Tibial nerve (tissue), 4 donors: ENCODE measurements around the gene CD46. TPM values are rescaled to one million over a fixed set of nuclear protein-coding genes. Genes with fewer than 3 reads are reported as not detected.
"Not testable (repeated sequence)": the region's sequence is repeated elsewhere in the genome, so short reads cannot be mapped to it uniquely, and the experiment has no call there.

Source experiments
- DNase-seq, 2 donors: peaks; one replicate each; pipeline ENCODE4 v3.0.0-alpha.2; 2019; ENCODE audit warnings: low spot score in 2 of 2
- H3K27ac ChIP-seq, 4 donors: fragments of 200-600 bp; sonication (generic) in 3 of 4; one replicate each; pipeline ENCODE4 v1.5.1; 2017 to 2019; ENCODE audit warnings: mild to moderate bottlenecking in 1 of 4
- H3K27me3 ChIP-seq, 2 donors: fragments of 200-600 bp; sonication (generic) in 1 of 2; one replicate each; pipeline versions ENCODE4 v1.5.1 to v1.6.0; 2017 to 2019
- H3K36me3 ChIP-seq, 3 donors: fragments of 200-600 bp; sonication (generic); one replicate each; pipeline ENCODE4 v1.5.1; 2018 to 2019
- H3K4me1 ChIP-seq, 4 donors: fragments of 200-600 bp; sonication (generic) in 3 of 4; one replicate each; pipeline ENCODE4 v1.5.1; 2017 to 2019
- H3K4me3 ChIP-seq, 4 donors: fragments of 200-600 bp; sonication (generic) in 3 of 4; one replicate each; pipeline ENCODE4 v1.5.1; 2017 to 2019; ENCODE audit warnings: mild to moderate bottlenecking in 1 of 4, moderate library complexity in 1 of 4
- H3K9me3 ChIP-seq, 4 donors: fragments of 200-600 bp; sonication (generic) in 3 of 4; one replicate each; pipeline ENCODE4 v1.5.1; 2017 to 2019
- CTCF ChIP-seq, 5 experiments: fragments of 200-600 bp in 3 of 5; fragments of 450-650 bp in 2 of 5; sonication (generic) in 3 of 5; IDR thresholded peaks; one replicate each; pipeline ENCODE4 v1.5.1; 2016 to 2019; ENCODE audit warnings: antibody characterized with exemption in 5 of 5, mild to moderate bottlenecking in 3 of 5, moderate library complexity in 2 of 5
- EP300 ChIP-seq, 2 donors: sonication (generic); formaldehyde crosslinking; IDR thresholded peaks; one replicate each; pipeline ENCODE4 v1.6.1; 2017; ENCODE audit warnings: antibody characterized with exemption in 2 of 2, mild to moderate bottlenecking in 1 of 2
- POLR2A ChIP-seq, 2 donors: fragments of 450-650 bp; IDR thresholded peaks; one replicate each; pipeline ENCODE4 v1.6.1; 2017; ENCODE audit warnings: antibody characterized with exemption in 2 of 2, mild to moderate bottlenecking in 2 of 2, moderate library complexity in 2 of 2
- WGBS, 2 donors: methylation state at CpG; one replicate each; pipeline ENCODE4 v1.1.5; 2018; 5-methylcytosine and 5-hydroxymethylcytosine counted together
- total RNA-seq, 4 donors: library from RNA; depleted of rRNA; stranded (reverse); fragments of >200 nt; gene quantifications; one replicate each; pipeline ENCODE4 v1.1.0, GENCODE V29; 2016

Gene CD46
- total RNA-seq, 4 donors from 2014 or later, result 95.4 to 154 (median 133) TPM

DNA sequence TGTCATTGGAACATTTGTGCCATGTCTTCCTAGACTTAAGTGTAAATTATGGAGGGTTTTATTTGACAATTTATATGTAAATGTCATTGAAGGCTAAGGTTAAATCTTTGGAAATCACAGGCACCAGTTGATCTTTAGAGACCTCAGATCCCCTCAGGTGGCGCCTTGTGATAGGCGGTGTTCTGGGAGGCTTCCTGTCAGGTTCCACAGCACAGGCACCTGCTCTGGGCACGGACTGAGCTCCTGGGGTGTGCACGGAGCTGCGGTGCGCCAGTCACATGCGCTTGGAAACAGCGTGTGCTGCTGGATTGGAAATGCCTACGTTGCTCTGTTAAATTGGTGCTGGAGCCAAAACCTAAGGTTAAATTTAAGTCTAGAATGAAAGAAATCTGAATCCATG, 12.1 kb downstream of the CD46 start:
- H3K4me1 ChIP-seq, result no peaks in the 10 kb centered on the region
- peaks cover 0 to 82% (median 0%) of the 10 kb centered on the region in 3 donors for H3K36me3 ChIP-seq
- 91% methylated on average over 9 of the region's 9 CpGs for WGBS, 2 donors
- no peak for TF ChIP-seq EP300 (IDR thresholded peaks at IDR 0.05)
- TF ChIP-seq CTCF (IDR thresholded peaks at IDR 0.05), result no peak
- TF ChIP-seq POLR2A (IDR thresholded peaks at IDR 0.05), result no peak
- no peak overlapping the region for H3K4me3 ChIP-seq
- H3K9me3 ChIP-seq, result no peaks in the 10 kb centered on the region
- DNase-seq, result no peak
- H3K27me3 ChIP-seq, result no peaks in the 10 kb centered on the region
- no peak overlapping the region for H3K27ac ChIP-seq

DNA sequence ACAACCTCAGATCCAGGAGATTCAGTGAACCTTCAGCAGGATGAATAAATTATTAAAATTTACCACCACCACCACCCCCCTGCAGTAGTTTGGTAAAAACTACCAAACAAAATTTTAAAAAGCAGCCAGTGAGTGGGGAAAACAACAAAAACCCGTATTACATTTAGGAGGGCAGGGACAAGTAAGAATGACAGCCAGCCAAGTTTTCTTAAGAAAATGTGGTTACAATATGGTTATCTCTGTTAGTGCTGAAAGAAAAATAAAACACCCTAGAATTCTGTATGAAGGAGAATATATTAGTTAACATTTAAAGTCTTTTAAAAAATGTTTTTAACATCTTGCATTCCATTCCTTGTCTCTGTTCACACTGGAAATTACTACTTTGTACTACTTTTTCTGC, 14.7 kb downstream of the CD46 start:
- Histone ChIP-seq H3K36me3 (peaks cover 0 to 83% (median 0%) of the 10 kb centered on the region in 3 donors), H3K4me1 (no peaks in the 10 kb centered on the region), H3K27ac (no peak overlapping the region), H3K27me3 (no peaks in the 10 kb centered on the region), H3K9me3 (peaks cover 0 to 5% (median 2%) of the 10 kb centered on the region in 4 donors), H3K4me3 (no peak overlapping the region)
- DNase-seq, result no peak
- 67 to 70% methylated on average over 1 of the region's 1 CpG for WGBS, 2 donors
- TF ChIP-seq CTCF (IDR thresholded peaks at IDR 0.05), result no peak
- no peak for TF ChIP-seq EP300 (IDR thresholded peaks at IDR 0.05)
- no peak for TF ChIP-seq POLR2A (IDR thresholded peaks at IDR 0.05)

DNA sequence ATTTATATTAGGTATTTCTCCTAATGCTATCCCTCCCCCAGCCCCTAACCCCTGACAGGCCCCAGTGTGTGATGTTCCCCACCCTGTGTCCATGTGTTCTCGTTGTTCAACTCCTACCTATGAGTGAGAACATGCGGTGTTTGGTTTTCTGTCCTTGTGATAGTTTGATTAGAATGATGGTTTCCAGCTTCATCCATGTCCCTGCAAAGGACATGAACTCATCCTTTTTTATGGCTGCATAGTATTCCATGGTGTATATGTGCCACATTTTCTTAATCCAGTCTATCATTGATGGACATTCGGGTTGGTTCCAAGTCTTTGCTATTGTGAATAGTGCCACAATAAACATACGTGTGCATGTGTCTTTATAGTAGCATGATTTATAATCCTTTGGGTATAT, 18.7 kb downstream of the CD46 start:
- not testable (repeated sequence) for H3K27me3 ChIP-seq, H3K4me3 ChIP-seq, H3K4me1 ChIP-seq, H3K27ac ChIP-seq, DNase-seq
- peaks cover 0 to 15% (median 3%) of the 10 kb centered on the region in 4 donors for H3K9me3 ChIP-seq
- WGBS, 2 donors, result 96 to 100% methylated on average over 3 to 4 of the region's 4 CpGs
- H3K36me3 ChIP-seq, result peaks cover 0 to 80% (median 1%) of the 10 kb centered on the region in 3 donors

DNA sequence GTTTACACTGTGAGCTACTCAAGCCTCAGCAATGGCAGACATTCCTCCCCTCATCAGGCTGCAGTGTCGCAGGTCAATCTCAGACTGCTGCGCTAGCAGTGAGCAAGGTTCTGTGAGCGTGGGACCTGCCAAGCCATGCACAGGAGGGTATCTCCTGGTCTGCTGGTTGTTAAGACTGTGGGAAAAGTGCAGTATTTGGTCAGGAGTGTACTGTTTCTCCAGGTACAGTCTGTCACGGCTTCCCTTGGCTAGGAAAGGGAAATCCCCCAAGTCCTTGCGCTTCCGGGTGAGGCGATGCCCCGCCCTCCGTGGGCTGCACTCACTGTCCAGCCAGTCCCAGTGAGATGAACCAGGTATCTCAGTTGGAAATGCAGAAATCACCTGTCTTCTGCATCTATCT, 24.2 kb downstream of the CD46 start:
- peaks cover 0 to 82% (median 5%) of the 10 kb centered on the region in 3 donors for H3K36me3 ChIP-seq
- H3K4me1 ChIP-seq, DNase-seq, H3K27ac ChIP-seq, H3K4me3 ChIP-seq, H3K27me3 ChIP-seq: not testable (repeated sequence)
- peaks cover 0 to 26% (median 7%) of the 10 kb centered on the region in 4 donors for H3K9me3 ChIP-seq
- 86 to 90% methylated on average over 9 of the region's 9 CpGs for WGBS, 2 donors

DNA sequence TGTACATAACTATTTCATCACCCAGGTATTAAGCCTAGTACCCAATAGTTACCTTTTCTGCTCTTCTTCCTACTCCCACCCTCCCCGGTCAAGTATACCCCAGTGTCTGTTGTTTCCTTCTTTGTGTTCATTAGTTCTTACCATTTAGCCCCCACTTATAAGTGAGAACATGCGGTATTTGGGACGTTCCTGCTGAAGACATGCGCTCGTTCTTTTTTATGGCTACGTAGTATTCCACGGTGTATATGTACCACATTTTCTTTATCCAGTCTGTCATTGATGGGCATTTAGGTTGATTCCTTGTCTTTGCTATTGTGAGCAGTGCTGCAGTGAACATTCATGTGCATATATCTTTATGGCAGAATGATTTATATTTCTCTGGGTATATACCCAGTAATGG, 25.6 kb downstream of the CD46 start:
- 99% methylated on average over 7 of the region's 7 CpGs for WGBS, 2 donors
- H3K27me3 ChIP-seq, H3K4me3 ChIP-seq, H3K27ac ChIP-seq, H3K4me1 ChIP-seq, DNase-seq: not testable (repeated sequence)
- Histone ChIP-seq H3K36me3 (peaks cover 0 to 69% (median 5%) of the 10 kb centered on the region in 3 donors), H3K9me3 (peaks cover 0 to 16% (median 4%) of the 10 kb centered on the region in 4 donors)

GRCh38 chr1:207779008-207779407, 27.2 kb downstream of the CD46 start:
- H3K27me3 ChIP-seq, result no peaks in the 10 kb centered on the region

More at GRCh38 chr1:207779008-207779407, 27.2 kb downstream of the CD46 start:
- Histone ChIP-seq H3K4me1 (no peaks in the 10 kb centered on the region), H3K27ac (no peak overlapping the region), H3K36me3 (peaks cover 0 to 69% (median 5%) of the 10 kb centered on the region in 3 donors), H3K4me3 (no peak overlapping the region), H3K9me3 (peaks cover 0 to 16% (median 4%) of the 10 kb centered on the region in 4 donors)
- DNase-seq, result no peak
- TF ChIP-seq CTCF (IDR thresholded peaks at IDR 0.05) (no peak), POLR2A (IDR thresholded peaks at IDR 0.05) (no peak), EP300 (IDR thresholded peaks at IDR 0.05) (no peak)
